COLO668 (cell line): ENCODE data around the gene MMEL1.
A peak's percentile ranks its signal among the peaks of the same experiment; 100 is the strongest.

ENCODE experiments used
- DNase-seq: peaks from one replicate; lab custom pipeline; 2025; ENCODE audit not compliant: unreplicated experiment; lab: John Stamatoyannopoulos, UW

MMEL1 gene

DNA sequence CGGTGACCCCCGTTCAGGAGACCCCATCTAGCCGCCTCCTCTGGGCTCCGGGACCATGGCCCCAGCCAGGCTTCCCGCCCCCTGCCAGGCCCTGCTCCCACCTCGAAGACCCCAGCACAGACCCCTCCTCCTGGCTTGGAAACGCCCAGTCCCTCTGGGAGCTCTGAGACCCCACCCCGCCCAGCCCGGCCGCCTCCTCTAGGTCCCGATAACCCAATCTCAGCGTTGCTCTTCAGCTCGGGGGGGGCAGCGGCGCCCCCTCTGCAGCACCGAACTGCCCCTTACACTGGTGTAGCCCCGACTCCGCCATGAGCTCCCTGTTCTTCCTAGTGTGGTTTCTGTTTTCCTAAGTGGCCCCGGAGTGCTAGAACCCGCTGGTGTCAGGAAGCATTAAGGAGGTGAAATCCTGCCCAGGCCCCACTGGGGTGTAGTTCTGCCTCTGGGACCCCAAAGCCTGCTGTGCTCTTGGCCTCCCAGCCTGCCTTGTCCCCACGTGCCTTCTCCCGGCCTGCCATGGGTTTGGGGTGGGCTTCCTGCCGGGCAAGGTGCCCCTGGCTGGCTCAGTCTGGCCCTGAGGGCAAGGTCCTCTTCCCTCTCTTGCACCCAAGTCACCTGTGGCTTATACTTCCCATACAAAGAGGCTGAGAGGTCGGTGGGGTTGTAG, 10.7 kb upstream of the MMEL1 start:
- no peak for DNase-seq

DNA sequence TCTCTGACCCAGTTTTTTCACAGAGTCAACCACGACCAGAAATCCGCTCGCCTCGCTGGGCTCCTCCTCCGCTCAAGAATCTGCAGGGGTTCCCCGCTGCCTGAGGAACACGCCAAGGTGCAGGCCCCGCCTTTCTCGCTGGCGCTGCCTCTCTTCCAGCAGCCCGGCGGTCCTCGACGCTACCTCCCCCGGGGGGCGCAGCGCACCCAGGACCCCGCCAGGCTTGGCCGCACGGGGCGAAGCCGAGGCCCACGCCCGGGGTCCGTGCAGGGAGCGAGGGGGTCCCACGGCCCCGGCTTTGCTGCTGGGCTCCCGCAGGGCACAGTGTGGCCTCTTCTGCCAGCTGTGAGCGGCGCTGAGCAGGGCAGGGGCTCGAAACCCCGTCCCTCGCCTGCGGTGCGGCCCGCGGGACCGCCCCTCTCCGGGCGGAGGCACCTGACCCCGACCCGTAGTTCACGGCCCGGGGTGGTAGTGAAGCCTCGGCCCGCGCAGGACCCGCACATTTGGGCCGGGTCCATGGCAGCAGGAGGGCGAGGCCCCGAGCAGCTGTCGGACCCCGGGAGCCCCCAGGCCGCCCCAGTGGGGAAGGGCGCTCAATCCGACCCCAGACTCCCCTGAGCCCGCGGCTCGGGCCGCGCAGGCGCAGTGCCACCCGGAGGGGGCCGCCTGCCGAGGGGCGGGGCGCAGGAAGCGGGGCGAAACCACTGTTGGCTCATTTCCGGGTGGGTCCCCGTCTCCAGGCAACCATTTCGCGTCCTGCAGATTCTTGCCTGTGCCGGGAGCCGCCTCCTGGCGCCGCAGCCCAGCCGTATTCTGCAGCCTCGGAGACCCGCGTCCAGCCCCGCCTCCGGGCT, 10.0 kb upstream of the MMEL1 start:
- DNase-seq: peak; percentile 95

DNA sequence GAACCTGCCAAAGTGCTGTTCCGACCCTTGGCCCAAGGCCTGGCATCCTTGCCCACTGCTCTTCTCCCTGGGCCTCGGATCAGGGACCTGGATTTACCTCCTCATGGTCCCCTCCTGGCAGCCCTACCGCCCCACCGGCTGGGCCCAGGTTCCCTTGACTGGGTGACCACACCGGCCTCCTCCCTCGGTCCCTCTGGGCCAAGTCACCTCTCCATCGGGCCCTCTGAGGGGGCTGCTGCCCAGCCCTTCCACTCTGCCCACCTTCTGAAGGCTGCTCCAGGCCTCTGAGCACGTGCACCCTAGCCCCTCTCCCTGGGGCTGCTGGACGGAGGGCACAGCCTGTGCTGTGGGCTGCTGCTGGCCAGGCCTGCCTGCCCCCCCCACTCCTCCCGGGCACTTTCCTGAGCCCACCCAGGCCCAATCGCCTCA, 9.3 kb upstream of the MMEL1 start:
- no peak for DNase-seq

GRCh38 chr1:2641381-2642130, 8.7 kb upstream of the MMEL1 start:
- DNase-seq: no peak

GRCh38 chr1:2640626-2641025, 7.8 kb upstream of the MMEL1 start:
- DNase-seq: no peak

GRCh38 chr1:2639607-2640521, 7.0 kb upstream of the MMEL1 start:
- no peak for DNase-seq

DNA sequence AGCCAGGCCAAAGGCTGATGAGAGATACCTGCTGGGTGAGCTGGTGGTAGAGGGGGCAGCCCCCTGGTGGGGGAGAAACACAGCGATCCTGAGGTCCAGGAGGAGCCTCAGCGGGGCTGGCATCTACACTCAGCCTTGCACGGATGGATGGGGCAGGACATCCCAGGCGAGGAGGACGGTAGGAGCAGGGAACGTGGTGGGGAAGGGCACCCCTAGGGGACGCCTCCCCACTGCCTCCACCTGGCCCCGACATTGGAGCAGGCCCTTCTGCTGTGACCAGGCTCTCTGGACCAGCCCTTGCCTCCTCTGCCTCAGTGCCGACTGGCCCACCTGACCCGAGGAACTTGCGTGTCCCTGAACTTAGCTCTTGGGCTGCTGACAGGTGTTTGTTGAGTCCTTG, 6.4 kb upstream of the MMEL1 start:
- DNase-seq: no peak

GRCh38 chr1:2638466-2639115, 5.8 kb upstream of the MMEL1 start:
- DNase-seq: no peak

GRCh38 chr1:2637442-2638145, 4.8 kb upstream of the MMEL1 start:
- DNase-seq: no peak

GRCh38 chr1:2636733-2637132, 3.9 kb upstream of the MMEL1 start:
- DNase-seq: no peak

- no peak for DNase-seq
These were observed 2.7 kb upstream of the MMEL1 start for GRCh38 chr1:2635361-2636010.

- DNase-seq: no peak
These were observed 1.2 kb upstream of the MMEL1 start for GRCh38 chr1:2633936-2634491.

DNA sequence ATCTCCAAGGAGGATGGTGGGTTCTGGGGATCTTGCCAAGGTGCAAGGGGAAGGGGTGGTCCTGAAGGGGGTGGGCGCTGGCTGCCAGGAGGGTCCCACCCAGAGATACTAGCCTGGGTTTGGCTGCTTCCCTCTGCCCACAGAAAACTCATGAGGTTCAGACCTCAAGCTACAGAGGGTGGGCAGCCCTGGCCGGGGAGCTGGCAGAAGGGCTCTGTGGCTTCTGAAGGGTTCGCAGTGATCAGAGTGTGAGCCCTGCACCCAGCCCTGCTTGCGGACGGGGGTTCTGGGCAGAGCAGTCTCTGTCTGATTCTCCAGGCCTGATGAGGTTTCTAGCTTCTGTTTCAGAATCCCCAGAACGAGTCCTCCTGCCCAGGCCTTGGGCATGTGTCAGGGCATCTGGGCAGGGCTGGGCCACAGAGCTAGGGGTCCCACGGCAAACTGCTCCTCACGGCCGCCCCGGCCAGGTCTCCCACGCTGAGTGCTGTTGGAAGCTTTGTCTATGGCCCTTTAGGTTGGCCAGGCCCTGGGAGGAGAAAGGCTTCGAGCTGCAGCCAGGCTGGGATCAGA, 635 bp upstream of the MMEL1 start:
- no peak for DNase-seq

- DNase-seq: no peak
These were observed 775 bp downstream of the MMEL1 start for GRCh38 chr1:2632051-2632430.

DNA sequence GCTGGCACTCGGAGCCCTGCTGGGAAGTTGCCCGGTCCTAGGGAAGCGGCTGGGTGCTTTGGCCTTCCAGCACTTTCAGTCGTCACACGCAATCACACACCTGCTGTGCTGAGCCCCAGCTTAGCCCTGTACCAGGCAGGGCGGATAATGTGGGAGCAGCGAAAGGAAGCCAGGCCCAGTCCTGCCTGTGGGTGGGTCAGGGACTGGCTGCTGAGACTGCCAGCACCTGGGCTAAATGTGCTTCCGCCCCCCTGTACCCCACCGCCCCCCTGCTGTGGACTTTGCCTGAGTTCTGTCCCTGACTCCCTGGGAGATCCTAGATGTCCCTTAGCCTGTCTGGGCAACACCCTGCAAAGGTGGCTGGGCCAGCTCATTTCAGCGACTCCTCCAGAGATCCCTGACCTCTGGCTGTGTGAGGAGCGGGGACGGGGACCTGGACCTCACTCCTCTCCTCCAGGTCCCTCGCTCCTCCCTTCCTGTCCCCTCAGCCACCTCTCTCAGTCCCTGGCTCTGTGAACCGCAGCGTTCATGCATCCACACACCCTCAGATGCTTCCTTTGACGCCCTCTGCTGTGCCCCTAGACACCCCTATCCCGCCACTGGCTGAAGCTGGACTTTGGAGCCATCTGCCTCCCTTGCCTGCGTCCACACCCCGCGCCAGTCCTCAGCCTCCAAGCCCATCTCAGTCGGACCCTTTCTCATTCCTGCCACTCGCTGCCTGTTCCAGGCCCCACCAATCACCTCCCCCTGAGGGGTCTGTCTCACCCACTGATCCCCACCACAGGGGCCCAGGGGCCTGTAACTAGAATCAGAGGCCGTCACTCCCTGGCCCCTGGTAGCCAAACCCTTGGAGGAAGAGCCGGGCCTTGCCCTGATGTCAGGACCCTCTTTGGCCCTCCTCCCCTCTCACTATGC, 1.4 kb downstream of the MMEL1 start:
- no peak for DNase-seq

DNA sequence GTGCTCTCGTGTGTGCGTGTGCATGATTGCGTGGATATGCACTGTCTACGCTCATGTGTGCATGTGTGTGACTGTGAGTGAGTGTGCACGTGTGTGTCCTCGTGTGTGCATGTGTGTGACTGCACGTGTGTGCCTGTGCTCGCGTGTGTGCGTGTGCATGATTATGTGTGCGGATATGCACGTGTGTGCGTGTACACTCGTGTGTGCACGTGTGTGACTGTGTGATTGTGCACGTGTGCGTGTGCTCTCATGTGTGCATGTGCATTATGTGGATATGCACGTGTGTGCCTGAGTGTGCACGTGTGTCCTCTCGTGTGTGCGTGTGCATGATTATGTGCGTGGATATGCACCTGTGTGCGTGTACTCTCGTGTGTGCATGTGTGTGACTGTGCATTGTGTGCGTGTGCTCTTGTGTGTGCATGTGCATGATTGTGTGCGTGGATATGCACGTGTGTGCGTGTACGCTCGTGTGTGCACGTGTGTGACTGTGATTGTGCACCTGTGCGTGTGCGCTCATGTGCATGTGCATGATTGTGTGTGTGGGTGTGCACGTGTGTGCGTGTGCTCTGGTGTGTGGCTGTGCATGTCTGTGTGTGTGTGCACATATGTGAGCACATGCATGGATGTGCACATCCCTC, 2.2 kb downstream of the MMEL1 start:
- no peak for DNase-seq
